HG02852 (cell line): ENCODE measurements around the gene MPO.

ENCODE experiments used
- ATAC-seq: cut with Tn5 transposase; IDR thresholded peaks from one replicate; pipeline ENCODE4 v1.9.1; 2021; ENCODE audit warnings: mild to moderate bottlenecking, moderate library complexity; ENCODE audit not compliant: unreplicated experiment

Gene MPO

DNA sequence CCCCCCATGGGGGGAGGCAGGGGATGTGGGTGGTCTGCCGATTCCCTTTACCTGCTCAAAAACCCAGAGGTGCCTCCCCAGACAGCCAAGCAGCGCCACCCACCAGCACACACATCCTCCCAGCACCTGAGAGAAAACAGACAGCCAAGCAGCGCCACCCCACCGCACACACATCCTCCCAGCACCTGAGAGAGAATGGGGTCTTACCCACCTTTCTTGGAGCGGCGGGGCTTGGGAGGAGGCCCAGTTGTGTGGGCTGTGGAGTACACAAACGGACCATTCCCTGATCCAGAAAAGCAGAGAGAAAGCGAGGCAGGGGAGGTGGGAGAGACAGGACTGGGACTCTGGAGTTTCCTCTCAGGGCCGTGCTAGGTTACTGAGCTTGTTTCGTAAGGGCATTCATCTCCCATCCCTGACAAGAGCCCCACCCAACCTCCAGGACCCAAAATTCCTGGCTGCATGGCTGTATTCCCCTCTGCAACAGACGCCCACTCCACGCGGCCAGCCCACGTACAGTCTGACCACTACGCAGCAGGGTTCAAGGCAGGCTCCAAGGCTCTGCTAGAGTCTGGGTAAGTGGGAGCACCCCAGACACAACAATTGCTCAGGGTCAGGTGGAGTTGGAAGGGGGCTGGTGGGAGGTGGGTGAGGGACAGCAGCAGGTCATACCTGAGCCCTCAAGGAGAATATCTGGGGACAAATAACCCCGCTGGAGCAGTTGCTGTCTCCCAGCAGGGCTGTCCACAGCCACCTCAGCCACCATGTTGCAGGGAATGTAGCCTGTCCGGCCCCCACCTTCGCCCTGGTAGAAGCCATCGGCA, 25.6 kb upstream of the MPO start:
- no peak for ATAC-seq

DNA sequence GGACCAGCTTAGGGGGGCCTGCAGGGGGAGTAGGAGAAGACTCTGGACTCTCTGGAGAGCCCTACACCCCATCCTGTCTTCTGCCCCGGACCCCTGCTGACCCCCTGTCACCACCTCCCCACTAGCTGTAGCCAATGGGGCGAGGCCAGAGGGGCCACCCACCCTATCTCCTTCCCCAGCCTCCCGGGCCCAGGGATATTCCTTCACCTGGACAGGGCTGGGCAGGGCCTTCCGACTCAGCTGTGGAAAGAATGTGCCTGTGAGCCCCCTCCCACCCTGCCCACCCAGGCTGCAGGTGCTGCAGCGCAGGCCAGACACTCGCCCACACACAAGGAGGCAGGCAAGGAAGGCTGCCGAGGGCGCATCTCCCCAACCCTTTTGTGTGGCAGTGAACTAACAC, 24.9 kb upstream of the MPO start:
- no peak for ATAC-seq

- no peak for ATAC-seq
Observed at GRCh38 chr17:58304750-58305486, 24.2 kb upstream of the MPO start.

DNA sequence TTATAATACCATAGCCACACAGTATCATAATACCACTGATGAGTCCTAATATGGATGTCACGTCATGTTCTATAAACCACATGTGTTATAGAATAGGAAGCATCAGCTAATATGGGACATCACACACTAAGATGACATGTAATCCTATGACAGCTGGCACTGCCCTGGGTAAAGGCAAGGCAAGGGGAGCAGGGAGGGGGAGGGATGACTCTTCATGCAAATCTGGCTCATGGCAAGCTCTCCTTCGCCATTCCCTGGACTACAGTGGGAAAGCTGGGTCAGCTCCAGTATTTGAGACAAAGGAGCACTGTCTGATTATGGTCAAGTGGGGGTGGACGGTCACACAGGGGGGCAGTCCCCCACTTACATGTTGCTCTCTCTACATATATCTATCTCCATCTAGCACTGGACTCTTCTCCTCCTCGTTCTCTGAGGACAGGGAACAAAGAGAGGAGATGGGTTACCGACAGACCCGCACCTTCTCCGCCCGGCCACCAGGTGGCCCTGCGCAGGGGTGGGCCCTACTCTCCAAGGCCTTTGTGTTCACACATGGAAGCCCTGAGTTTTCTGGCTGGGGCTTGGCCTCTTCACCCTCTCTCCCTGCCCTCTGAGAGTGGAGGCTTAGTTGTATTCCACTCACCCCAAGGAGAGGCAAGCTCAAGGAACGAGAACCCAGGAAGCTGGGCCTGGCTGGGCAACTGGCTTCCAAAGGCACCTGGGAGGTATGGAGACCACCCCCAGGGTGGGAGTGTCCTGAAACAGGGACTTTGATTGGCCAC, 23.4 kb upstream of the MPO start:
- no peak for ATAC-seq

DNA sequence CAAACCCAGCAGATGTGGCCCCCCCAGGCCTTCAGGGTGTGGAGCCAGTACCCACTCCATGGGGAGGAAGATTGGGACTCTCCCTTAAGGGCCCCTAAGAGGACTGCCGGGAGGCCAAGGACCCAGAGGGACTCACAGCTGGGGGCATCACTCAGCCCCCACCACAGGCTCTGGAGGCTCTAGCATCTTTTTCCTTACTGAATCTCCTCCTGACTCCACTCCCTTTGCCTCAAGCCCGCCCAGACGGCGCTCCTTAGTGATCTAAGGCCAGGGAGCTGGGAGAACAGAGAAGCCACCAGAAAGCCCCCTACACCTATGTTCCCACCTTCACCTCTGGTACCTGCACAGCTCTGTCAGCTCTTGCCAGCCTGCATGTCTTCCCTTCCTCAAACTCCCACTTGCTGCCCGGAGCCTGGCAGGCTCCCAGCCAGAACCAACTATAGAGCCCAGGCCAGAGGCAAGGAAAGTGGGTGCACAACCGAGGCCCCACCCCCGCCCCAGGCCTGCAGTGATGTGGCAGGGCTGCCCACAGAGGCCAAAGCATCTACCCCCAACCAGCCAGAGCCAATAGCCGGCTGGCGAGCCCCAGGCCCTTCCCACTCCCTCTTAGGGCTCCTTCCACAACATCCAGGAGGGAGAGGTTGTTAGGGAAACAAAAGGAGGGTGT, 22.3 kb upstream of the MPO start:
- ATAC-seq = no peak

DNA sequence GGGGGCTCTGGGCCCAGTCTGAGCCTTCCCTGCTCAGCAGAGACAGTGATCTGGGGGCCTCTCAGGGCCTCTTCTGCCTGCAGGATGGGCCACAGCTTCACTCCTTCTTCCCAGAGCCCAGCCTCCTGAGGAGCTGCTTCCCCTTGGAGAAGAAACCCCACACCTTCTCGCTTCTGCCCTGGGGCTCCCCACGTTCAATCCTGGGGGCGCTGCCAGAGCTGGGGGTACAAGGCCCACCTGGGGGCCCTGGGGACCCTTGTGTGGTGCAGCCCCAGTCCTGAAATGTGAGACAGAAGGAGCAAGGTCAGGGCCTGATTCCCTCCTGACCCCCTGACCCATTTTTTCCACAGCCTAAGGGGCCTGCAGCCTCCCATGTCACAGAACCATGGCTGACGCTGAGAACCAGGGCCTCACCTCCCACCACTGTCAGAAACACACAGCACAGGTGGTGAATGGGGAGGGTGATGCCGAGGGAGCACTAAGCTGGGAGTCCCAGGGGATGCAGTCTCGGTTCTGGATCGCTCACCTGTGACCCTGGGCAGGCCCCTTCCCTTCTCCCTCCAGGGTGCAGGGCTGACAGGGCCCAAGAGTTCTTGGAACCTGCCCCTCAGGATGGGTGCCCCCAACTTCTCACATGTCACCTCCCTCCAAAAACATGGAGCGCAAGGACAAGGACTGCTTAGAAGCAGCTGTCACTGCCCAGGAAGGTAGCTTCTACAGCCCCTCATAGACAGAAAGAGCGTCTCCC, 21.6 kb upstream of the MPO start:
- ATAC-seq = no peak

- ATAC-seq = no peak
Observed at GRCh38 chr17:58301504-58302150, 20.9 kb upstream of the MPO start.

- no peak for ATAC-seq
Observed at GRCh38 chr17:58300336-58300735, 19.6 kb upstream of the MPO start.

- ATAC-seq = no peak
Observed at GRCh38 chr17:58294034-58294433, 13.3 kb upstream of the MPO start.

DNA sequence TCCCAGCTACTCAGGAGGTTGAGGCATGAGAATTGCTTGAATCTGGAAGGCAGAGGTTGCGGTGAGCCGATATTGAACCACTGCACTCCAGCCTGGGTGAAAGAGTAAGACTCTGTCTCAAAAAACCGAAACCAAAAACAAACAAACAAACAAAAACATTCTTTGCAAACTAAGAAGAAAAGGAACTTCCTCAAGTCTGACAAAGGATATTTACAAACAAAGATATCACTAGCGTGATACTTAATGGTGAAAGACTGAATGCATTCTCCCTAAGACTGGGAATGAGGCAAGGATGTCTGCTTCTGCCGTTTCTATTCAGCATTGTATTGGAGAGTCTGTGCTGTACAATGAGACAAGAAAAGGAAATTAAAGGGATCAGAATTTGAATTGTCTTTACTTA, 10.5 kb upstream of the MPO start:
- no peak for ATAC-seq

DNA sequence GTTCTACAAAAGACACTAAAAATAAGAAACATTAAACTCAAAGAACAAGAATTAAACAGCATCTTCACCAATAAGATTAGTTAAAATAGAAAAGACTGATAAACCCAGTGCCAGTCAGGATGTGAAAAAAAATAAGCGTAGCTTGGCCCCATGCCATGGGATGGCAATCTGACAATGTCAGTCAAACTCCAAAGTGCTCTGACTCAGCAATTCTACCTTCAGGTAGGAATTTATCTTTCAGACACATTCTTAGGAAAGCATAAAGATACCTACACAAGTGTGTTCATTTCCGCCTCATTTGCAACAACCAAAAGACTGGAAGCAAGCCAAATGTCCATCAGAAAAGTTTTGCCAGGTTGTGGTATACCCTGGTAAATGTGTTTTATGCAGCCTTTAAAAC, 9.1 kb upstream of the MPO start:
- ATAC-seq = no peak

DNA sequence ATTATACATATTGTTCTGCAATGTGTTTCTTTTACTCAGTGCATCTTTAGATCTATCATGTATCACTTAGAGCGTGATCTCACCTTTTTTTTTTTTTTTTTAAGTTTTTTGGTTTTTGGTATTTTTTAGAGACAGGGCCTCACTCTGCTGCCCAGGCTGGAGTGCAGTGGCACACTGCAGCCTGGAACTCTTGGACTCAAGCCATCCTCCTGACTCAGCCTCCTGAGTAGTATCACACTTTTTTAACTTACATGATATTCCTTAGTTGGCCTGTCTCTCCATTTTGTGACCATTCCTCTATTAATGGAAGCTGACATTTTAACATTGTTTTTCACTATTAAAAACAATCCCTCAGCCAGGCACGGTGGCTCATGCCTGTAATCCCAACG, 4.7 kb upstream of the MPO start:
- ATAC-seq = no peak

GRCh38 chr17:58284613-58285421, 4.1 kb upstream of the MPO start:
- ATAC-seq = no peak

- no peak for ATAC-seq
Observed at GRCh38 chr17:58283674-58284612, 3.2 kb upstream of the MPO start.

DNA sequence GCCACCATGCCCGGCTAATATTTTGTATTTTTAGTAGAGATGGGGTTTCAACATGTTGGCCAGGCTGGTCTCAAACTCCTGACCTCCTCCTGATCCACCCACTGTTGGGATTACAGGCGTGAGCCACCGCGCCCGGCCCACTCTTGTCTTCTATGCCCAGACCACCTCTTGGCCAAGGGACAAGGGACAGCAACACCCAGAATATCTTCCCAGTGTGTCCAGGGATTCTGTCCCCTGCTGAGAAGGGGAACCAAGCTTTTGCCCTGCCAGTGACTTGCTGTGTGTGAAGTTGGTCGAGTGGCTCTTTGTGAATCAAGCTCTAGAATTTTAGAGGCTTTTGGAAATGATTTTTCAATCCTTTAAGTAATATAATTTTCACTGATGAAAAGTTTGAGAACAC, 1.7 kb upstream of the MPO start:
- no peak for ATAC-seq

DNA sequence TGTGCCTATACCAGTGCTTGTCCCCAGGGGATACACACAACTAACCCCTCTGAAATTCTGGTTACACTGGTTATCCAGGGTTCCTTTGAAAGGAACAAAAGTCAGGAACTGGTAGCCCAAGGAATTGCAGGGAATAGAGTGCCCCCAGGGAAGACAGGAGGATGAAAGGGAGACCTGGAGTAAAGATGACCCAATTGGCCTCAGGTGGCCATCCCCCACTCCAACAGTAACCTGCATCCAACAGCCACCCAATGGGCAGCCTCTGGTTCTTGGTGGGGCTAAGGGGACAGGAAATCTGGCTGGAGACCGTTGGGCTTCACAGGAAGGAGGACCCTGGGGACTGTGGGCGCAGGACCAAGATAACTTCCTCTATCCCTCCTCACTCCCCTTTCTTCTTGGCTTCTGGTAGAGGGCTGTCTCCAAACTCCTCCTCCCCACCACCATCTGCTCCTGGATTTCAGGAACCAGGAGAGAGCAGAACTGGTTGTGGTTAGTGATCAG, 826 bp upstream of the MPO start:
- ATAC-seq = no peak

DNA sequence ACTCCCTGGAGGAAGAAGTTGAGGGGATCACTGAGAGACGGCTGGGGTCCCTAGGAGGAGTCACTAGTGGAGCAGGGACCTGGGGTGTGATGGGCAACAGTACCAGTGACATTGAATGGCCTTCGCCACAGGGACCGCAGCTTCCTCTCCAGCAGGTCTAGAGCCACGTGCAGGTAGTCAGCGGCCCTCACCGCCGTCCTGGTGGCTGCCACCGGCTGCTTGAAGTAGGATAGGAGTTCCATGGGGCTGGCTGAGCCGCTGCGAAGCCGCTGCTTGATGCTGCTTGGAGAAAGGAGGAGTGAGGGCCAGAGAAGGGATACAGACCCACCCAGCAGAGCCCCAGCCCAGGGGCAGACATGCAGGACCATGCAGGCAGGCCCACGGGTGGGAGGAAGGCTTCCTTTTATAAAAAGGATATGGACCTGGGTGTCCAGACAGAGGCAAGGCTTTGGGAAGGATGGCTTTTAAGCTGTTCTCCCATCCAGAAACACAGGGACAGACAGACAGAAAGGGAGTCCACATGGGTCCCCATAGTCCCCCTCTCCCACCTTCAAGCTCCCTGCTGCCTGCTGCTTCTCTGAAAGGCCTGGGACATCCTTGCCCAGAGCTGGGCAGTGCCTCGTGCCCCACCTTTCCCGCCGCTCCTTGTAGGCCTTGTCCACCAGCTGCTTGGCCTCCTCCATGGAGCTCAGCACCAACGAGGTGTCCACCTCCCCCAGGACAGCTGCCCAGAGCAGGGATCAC, 827 bp downstream of the MPO start:
- ATAC-seq = no peak
